ENCODE data around the gene SCRG1.

The SCRG1 gene

DNA sequence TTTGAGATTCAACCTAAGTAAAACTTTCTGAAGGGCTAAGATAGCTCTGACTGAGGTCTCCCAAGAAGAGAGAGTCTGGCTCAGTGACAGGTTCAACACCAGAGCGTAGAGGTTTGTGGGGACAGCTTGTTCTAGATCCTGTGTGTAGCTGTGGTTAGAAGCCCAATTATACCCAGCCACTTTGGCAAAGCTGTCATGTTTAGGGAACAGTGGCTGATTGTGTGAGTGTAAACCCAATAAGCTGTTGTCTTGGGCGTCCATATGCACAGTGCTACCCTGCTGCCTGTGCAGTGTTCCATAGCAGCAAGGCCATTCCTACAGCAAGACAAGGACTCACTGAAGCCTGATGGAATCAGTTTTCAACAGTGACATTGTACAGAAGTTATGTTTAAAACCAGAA, 11.2 kb upstream of the SCRG1 start:
- Histone ChIP-seq H3K27ac (ENCODE audit: low read length) (no peak overlapping the region), H3K9me3 (ENCODE audit: control insufficient read depth in 1 of 2, low read length in 2 of 2) (no peaks in the 10 kb centered on the region), H3K36me3 (ENCODE audit: control insufficient read depth in 1 of 2, insufficient read depth in 2 of 2, low read length in 2 of 2) (peaks cover 0 to 13% of the 10 kb centered on the region in 2 donors), H3K4me3 (ENCODE audit: low read depth in 1 of 2, low read length in 2 of 2) (no peak overlapping the region), H3K4me1 (ENCODE audit: control insufficient read depth in 1 of 2, insufficient read depth in 2 of 2, low read length in 2 of 2) (no peaks in the 10 kb centered on the region), H3K27me3 (ENCODE audit: low read depth, low read length) (no peaks in the 10 kb centered on the region)

DNA sequence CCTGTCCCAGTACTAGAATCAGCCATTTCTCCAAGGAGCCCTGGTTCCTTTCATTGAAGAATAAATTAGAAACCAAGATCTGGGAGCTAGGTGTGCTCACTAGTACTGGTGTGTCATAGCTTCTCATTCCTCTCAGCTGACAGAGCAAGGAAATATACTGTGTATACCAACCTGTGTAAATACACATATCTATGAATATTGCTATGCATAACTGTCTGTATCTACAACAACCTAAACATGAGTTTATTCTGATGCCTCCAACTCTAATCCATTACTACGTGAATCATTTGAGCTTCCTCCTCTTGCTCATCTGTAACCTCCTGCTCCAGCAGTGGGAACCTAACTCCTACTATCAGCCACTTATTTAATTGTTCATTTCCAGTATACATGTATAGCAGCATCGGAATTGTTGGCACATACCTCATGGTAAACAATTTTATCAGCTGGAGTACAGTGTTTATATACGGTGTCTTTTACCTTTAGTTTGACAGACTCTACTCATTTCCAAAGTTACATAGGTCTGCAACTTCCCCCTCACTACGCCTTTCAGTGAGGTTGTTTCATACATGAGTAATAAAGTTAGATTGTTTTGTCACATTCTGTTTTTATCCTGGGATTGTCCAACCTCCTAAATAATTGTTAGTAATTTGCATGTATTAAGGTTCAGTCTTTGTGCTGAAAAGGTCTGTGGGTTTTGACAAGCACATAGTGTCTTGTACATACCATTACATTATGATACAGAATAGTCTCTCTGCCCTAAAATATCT, 7.1 kb upstream of the SCRG1 start:
- no peak overlapping the region for H3K27ac ChIP-seq (ENCODE audit: low read length)
- no peaks in the 10 kb centered on the region for H3K9me3 ChIP-seq (ENCODE audit: control insufficient read depth in 1 of 2, low read length in 2 of 2)
- no peaks in the 10 kb centered on the region for H3K27me3 ChIP-seq (ENCODE audit: low read depth, low read length)
- H3K4me1 ChIP-seq (ENCODE audit: control insufficient read depth in 1 of 2, insufficient read depth in 2 of 2, low read length in 2 of 2), result no peaks in the 10 kb centered on the region
- H3K4me3 ChIP-seq (ENCODE audit: low read depth in 1 of 2, low read length in 2 of 2), result no peak overlapping the region
- peaks cover 0 to 12% of the 10 kb centered on the region in 2 donors for H3K36me3 ChIP-seq (ENCODE audit: control insufficient read depth in 1 of 2, insufficient read depth in 2 of 2, low read length in 2 of 2)

DNA sequence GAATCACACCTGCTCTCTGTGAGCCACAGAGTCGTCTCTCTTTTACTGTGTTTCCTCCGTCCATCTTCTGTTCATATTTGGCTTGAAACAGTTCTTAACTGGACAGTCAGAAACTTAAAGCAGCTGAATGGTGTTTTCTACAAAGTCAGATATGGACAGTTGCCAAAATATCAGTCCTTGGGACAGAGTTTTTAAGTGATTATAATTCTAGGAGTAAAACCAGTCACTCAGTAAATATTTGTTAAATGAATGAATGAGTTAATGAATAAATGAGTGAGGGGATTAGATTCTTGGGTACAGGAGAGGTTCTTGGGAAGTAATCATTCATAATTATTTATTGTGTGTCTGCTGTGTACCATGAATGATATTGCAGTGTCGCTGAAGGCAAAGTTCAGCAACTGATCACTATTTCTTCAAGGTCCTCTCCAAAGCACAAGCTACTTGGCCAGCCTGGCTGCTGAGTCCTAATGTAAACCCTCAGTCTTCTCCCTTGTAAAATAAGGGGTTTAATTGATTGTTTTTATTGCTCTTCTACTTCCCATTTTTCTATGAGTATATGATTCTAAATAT, 5.5 kb upstream of the SCRG1 start:
- Histone ChIP-seq H3K27ac (ENCODE audit: low read length) (no peak overlapping the region), H3K36me3 (ENCODE audit: control insufficient read depth in 1 of 2, insufficient read depth in 2 of 2, low read length in 2 of 2) (peaks cover 0 to 8% of the 10 kb centered on the region in 2 donors), H3K27me3 (ENCODE audit: low read depth, low read length) (no peaks in the 10 kb centered on the region), H3K4me1 (ENCODE audit: control insufficient read depth in 1 of 2, insufficient read depth in 2 of 2, low read length in 2 of 2) (no peaks in the 10 kb centered on the region), H3K9me3 (ENCODE audit: control insufficient read depth in 1 of 2, low read length in 2 of 2) (no peaks in the 10 kb centered on the region), H3K4me3 (ENCODE audit: low read depth in 1 of 2, low read length in 2 of 2) (no peak overlapping the region)

- Histone ChIP-seq H3K4me3 (ENCODE audit: low read depth in 1 of 2, low read length in 2 of 2) (no peak overlapping the region), H3K9me3 (ENCODE audit: control insufficient read depth in 1 of 2, low read length in 2 of 2) (no peaks in the 10 kb centered on the region), H3K4me1 (ENCODE audit: control insufficient read depth in 1 of 2, insufficient read depth in 2 of 2, low read length in 2 of 2) (peaks cover 0 to 4% of the 10 kb centered on the region in 2 donors), H3K27me3 (ENCODE audit: low read depth, low read length) (no peaks in the 10 kb centered on the region), H3K27ac (ENCODE audit: low read length) (no peak overlapping the region), H3K36me3 (ENCODE audit: control insufficient read depth in 1 of 2, insufficient read depth in 2 of 2, low read length in 2 of 2) (peaks cover 0 to 8% of the 10 kb centered on the region in 2 donors)
These were observed 4.1 kb upstream of the SCRG1 start for GRCh38 chr4:173403051-173403450.

GRCh38 chr4:173401063-173401462, 2.1 kb upstream of the SCRG1 start:
- no peaks in the 10 kb centered on the region for H3K9me3 ChIP-seq (ENCODE audit: control insufficient read depth in 1 of 2, low read length in 2 of 2)
- peaks cover 0 to 8% of the 10 kb centered on the region in 2 donors for H3K36me3 ChIP-seq (ENCODE audit: control insufficient read depth in 1 of 2, insufficient read depth in 2 of 2, low read length in 2 of 2)
- H3K27ac ChIP-seq (ENCODE audit: low read length), result no peak overlapping the region
- H3K27me3 ChIP-seq (ENCODE audit: low read depth, low read length), result no peaks in the 10 kb centered on the region
- H3K4me3 ChIP-seq (ENCODE audit: low read depth in 1 of 2, low read length in 2 of 2), result no peak overlapping the region
- H3K4me1 ChIP-seq (ENCODE audit: control insufficient read depth in 1 of 2, insufficient read depth in 2 of 2, low read length in 2 of 2), result peaks cover 0 to 11% of the 10 kb centered on the region in 2 donors

- Histone ChIP-seq H3K36me3 (ENCODE audit: control insufficient read depth in 1 of 2, insufficient read depth in 2 of 2, low read length in 2 of 2) (no peaks in the 10 kb centered on the region), H3K9me3 (ENCODE audit: control insufficient read depth in 1 of 2, low read length in 2 of 2) (no peaks in the 10 kb centered on the region), H3K4me1 (ENCODE audit: control insufficient read depth in 1 of 2, insufficient read depth in 2 of 2, low read length in 2 of 2) (peaks cover 0 to 11% of the 10 kb centered on the region in 2 donors), H3K4me3 (ENCODE audit: low read depth in 1 of 2, low read length in 2 of 2) (peak overlapping the region; percentile 40 to 44), H3K27me3 (ENCODE audit: low read depth, low read length) (no peaks in the 10 kb centered on the region), H3K27ac (ENCODE audit: low read length) (peak overlapping the region; percentile 33)
These were observed 696 bp downstream of the SCRG1 start for GRCh38 chr4:173398220-173398619.

DNA sequence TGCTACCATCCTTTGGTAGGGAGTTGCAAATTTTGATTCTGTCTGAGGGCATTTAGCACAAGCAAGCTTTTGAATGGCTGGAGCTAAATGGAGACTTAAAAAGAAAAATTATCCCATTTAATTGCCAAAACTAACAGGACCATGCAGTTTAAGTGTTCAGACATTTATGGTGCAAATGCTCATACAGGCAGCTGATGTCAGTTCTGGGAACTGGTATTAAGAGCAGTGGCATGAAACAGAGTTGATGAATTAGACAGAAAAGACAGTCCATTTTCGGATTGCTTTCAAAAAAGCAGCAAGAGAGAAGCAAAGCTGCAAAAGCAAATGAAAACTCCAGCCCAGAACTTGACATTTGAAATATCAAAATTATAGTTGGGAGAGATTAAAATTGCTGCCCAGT, 1.3 kb downstream of the SCRG1 start:
- H3K4me1 ChIP-seq (ENCODE audit: control insufficient read depth in 1 of 2, insufficient read depth in 2 of 2, low read length in 2 of 2), result peaks cover 0 to 11% of the 10 kb centered on the region in 2 donors
- peak overlapping the region; percentile 40 to 44 for H3K4me3 ChIP-seq (ENCODE audit: low read depth in 1 of 2, low read length in 2 of 2)
- H3K27me3 ChIP-seq (ENCODE audit: low read depth, low read length), result no peaks in the 10 kb centered on the region
- H3K27ac ChIP-seq (ENCODE audit: low read length), result peak overlapping the region; percentile 33
- H3K36me3 ChIP-seq (ENCODE audit: control insufficient read depth in 1 of 2, insufficient read depth in 2 of 2, low read length in 2 of 2), result peaks cover 0 to 3% of the 10 kb centered on the region in 2 donors
- no peaks in the 10 kb centered on the region for H3K9me3 ChIP-seq (ENCODE audit: control insufficient read depth in 1 of 2, low read length in 2 of 2)

DNA sequence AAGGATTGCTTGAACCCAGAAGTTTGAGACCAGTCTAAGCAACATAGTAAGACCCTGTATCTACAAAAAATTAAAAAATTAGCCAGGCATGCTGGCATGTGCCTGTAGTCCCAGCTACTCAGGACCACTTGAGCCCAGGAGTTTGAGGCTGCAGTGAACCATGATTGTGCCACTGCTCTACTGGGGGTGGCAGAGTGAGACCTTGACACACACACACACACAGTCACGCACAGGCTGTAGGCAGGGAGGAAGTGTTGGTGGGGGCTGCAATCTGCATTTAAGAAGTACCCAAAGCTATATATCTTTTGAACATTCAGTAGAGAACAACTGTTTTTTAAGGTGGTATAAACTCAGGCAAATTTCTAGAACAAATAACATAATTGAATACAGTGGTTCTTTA, 7.2 kb downstream of the SCRG1 start:
- no peak overlapping the region for H3K27ac ChIP-seq (ENCODE audit: low read length)
- H3K9me3 ChIP-seq (ENCODE audit: control insufficient read depth in 1 of 2, low read length in 2 of 2), result no peaks in the 10 kb centered on the region
- peaks cover 0 to 11% of the 10 kb centered on the region in 2 donors for H3K36me3 ChIP-seq (ENCODE audit: control insufficient read depth in 1 of 2, insufficient read depth in 2 of 2, low read length in 2 of 2)

DNA sequence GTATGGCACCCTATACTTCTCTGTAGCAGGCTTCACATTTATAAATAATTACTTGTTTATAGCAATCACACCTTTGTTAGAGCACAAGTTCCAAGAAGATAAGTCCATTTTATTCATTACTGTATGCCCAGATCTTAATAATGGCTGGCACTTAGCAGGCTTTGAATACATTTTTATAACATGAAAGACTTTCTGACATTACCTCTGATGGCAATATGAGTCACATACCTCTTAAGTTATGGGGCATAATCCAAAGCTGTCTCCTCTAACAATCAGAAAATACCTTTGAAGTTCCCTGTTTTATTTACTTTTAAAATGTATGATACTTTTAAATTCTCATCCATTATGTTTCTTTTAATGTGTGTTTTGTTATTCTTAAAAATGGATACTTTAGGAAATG, 12.2 kb downstream of the SCRG1 start:
- Histone ChIP-seq H3K9me3 (ENCODE audit: control insufficient read depth in 1 of 2, low read length in 2 of 2) (no peaks in the 10 kb centered on the region), H3K4me3 (ENCODE audit: low read depth in 1 of 2, low read length in 2 of 2) (no peak overlapping the region), H3K27ac (ENCODE audit: low read length) (no peak overlapping the region), H3K27me3 (ENCODE audit: low read depth, low read length) (no peaks in the 10 kb centered on the region), H3K36me3 (ENCODE audit: control insufficient read depth in 1 of 2, insufficient read depth in 2 of 2, low read length in 2 of 2) (peaks cover 0 to 6% of the 10 kb centered on the region in 2 donors), H3K4me1 (ENCODE audit: control insufficient read depth in 1 of 2, insufficient read depth in 2 of 2, low read length in 2 of 2) (no peaks in the 10 kb centered on the region)

More for the DNA sequence above, 7.2 kb downstream of the SCRG1 start:
- no peaks in the 10 kb centered on the region for H3K4me1 ChIP-seq (ENCODE audit: control insufficient read depth in 1 of 2, insufficient read depth in 2 of 2, low read length in 2 of 2)
- H3K27me3 ChIP-seq (ENCODE audit: low read depth, low read length), result no peaks in the 10 kb centered on the region
- no peak overlapping the region for H3K4me3 ChIP-seq (ENCODE audit: low read depth in 1 of 2, low read length in 2 of 2)

- no peaks in the 10 kb centered on the region for H3K4me1 ChIP-seq (ENCODE audit: control insufficient read depth in 1 of 2, insufficient read depth in 2 of 2, low read length in 2 of 2)
- no peaks in the 10 kb centered on the region for H3K9me3 ChIP-seq (ENCODE audit: control insufficient read depth in 1 of 2, low read length in 2 of 2)
- no peaks in the 10 kb centered on the region for H3K27me3 ChIP-seq (ENCODE audit: low read depth, low read length)
- H3K36me3 ChIP-seq (ENCODE audit: control insufficient read depth in 1 of 2, insufficient read depth in 2 of 2, low read length in 2 of 2), result no peaks in the 10 kb centered on the region
- H3K4me3 ChIP-seq (ENCODE audit: low read depth in 1 of 2, low read length in 2 of 2), result no peak overlapping the region
- H3K27ac ChIP-seq (ENCODE audit: low read length), result no peak overlapping the region
These were observed 16.6 kb downstream of the SCRG1 start for GRCh38 chr4:173382349-173382748.

DNA sequence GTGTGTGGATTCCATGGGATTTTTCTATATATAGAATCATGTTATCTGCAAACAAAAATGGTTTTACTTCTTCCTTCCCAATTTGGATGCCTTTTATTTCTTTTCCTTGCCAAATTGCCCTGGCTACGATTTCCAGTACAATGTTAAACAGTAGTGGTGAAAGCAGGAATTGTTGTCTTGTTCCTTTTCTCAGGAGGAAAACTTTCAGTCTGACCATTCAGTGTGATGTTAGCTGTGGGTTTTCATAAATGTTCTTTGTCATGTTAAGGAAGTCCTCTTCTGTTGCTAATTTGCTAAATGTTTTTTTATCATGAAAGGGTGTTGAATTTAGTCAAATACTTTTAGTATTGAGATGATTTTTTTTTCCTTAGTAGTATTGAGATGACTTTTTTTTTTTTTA, 17.3 kb downstream of the SCRG1 start:
- Histone ChIP-seq H3K4me3 (ENCODE audit: low read depth in 1 of 2, low read length in 2 of 2) (no peak overlapping the region), H3K4me1 (ENCODE audit: control insufficient read depth in 1 of 2, insufficient read depth in 2 of 2, low read length in 2 of 2) (no peaks in the 10 kb centered on the region), H3K27ac (ENCODE audit: low read length) (no peak overlapping the region), H3K9me3 (ENCODE audit: control insufficient read depth in 1 of 2, low read length in 2 of 2) (no peaks in the 10 kb centered on the region), H3K36me3 (ENCODE audit: control insufficient read depth in 1 of 2, insufficient read depth in 2 of 2, low read length in 2 of 2) (no peaks in the 10 kb centered on the region), H3K27me3 (ENCODE audit: low read depth, low read length) (no peaks in the 10 kb centered on the region)

Measured in muscle layer of duodenum (tissue), 2 donors.